Choroid plexus epithelial cell (primary cell): ENCODE measurements around the gene XKR7.
"Not testable (repeated sequence)": the region's sequence is repeated elsewhere in the genome, so short reads cannot be mapped to it uniquely, and the experiment has no call there.

Source experiments
- DNase-seq: peaks from one replicate; pipeline ENCODE4 v3.0.0-alpha.2; 2010; ENCODE audit warnings: low read depth
- H3K4me3 ChIP-seq: 2 replicates; pipeline ENCODE4 v1.5.1; 2011; ENCODE audit warnings: low read depth, mild to moderate bottlenecking, control low read depth, low read length, moderate library complexity
- TF ChIP-seq, protein P1 (sequence below): conservative IDR thresholded peaks from 2 replicates; pipeline ENCODE4 v1.5.1; 2011; ENCODE audit warnings: low read depth, mild to moderate bottlenecking, control low read depth, inconsistent platforms, low read length, moderate library complexity

XKR7 gene

GRCh38 chr20:31967830-31968249, at the start of gene XKR7:
Gene XKR7 (plus strand): TSS chr20:31968151. CDS start chr20:31968176, 25 bp downstream.
- TF ChIP-seq, protein P1, sequence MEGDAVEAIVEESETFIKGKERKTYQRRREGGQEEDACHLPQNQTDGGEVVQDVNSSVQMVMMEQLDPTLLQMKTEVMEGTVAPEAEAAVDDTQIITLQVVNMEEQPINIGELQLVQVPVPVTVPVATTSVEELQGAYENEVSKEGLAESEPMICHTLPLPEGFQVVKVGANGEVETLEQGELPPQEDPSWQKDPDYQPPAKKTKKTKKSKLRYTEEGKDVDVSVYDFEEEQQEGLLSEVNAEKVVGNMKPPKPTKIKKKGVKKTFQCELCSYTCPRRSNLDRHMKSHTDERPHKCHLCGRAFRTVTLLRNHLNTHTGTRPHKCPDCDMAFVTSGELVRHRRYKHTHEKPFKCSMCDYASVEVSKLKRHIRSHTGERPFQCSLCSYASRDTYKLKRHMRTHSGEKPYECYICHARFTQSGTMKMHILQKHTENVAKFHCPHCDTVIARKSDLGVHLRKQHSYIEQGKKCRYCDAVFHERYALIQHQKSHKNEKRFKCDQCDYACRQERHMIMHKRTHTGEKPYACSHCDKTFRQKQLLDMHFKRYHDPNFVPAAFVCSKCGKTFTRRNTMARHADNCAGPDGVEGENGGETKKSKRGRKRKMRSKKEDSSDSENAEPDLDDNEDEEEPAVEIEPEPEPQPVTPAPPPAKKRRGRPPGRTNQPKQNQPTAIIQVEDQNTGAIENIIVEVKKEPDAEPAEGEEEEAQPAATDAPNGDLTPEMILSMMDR, result no peak
- no peak for DNase-seq
- peak within 1 kb of the TSS; percentile 32 for H3K4me3 ChIP-seq

- TF ChIP-seq, protein P1, result no peak
- no peak for DNase-seq
- H3K4me3 ChIP-seq, result no peak overlapping the region
Measured at GRCh38 chr20:31918466-31919105, 49.4 kb upstream of the XKR7 start.

DNA sequence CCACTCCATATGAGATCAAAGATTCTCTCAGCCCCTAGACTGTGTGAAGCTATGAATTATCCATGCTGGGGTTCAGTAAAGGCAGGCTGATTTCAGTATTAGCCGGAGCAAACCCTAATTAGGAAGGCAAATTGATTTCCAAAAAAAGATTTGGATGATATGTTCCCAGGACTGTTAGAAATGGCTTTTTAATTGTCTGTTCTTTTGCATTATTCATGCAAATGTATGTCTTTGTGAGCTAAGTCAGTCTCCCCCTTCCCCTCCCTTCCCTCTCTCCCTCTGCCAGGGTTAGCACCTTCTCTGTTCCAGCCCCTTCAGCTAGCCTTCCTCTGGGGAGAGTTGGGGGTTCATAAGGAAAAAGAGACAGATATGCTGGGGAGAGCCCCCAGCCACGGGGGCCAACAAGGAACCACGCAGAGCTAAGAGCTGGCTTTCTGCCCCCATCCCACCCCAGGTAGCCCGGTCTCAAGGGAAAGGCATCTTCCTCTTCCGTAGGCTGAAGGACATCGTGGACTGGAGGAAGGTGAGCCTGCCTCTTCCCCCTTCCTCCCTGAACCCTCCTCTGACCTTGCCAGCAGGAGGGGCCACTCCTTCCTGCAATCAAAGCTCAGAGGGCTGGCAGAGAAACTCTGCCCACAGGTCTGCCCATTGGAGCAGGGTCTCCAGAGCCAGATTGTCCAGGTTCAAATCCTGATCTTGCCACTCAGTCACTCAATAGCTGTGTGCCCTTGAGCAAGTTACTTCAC, 48.4 kb upstream of the XKR7 start:
- no peak for DNase-seq
- no peak overlapping the region for H3K4me3 ChIP-seq
- TF ChIP-seq, protein P1, result no peak

DNA sequence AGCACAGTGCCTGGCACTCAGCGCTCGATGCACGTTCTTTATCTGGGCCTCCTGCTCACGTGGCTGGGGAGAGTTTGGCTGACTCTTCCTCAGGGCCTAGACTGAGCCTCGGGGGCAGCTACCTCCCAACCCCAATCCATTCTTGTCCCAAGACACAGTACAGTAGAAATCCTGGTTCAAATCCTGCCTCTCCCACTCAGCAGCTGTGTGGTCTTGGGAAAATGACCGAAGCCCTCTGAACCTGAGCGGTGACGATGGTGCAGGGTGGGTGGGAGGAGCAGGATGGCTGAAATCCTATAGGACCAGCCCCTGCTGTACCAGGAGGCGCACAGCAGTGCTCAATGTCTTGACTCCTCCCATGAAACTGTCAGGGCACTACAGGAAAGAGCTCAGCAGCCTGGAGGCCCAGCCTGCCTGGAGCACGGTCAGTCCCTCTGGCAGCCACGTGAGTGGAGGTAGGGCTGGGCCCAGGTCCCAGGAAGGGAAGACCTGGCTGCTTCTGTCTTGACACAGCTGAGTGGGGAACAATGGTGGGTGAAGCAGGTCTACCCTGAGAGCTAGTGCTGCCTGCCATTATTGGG, 47.6 kb upstream of the XKR7 start:
- TF ChIP-seq, protein P1, result no peak
- DNase-seq, result no peak
- no peak overlapping the region for H3K4me3 ChIP-seq

DNA sequence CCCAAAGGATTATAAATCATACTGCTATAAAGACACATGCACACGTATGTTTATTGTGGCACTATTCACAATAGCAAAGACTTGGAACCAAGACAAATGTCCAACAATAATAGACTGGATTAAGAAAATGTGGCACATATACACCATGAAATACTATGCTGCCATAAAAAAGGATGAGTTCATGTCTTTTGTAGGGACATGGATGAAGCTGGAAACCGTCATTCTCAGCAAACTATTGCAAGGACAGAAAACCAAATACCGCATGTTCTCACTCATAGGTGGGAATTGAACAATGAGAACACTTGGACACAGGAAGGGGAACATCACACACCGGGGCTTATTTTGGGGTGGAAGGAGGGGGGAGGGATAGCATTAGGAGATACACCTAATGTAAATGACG, 46.5 kb upstream of the XKR7 start:
- H3K4me3 ChIP-seq, DNase-seq: not testable (repeated sequence)

GRCh38 chr20:31922181-31922580, 45.8 kb upstream of the XKR7 start:
- H3K4me3 ChIP-seq, result no peak overlapping the region
- DNase-seq, result no peak
- TF ChIP-seq, protein P1, result no peak

DNA sequence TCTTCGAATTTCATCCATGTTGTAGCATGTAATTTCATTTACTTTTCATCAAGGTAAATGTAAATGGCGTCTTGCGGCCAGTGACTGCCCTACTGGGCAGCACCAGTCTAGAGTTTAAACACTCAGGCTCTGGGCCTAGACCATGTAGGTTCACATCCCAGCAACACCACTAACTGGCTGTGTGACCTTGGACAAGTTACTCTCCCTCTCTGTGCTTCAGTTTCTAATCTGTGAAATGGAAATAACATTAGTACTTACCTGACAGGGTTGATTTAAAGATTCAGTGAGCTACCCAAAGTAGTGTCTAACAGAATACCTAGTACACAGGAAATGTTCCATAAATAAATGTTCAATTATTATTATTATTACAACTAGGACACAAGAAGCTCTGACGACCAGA, 45.4 kb upstream of the XKR7 start:
- DNase-seq, result no peak
- TF ChIP-seq, protein P1, result no peak
- H3K4me3 ChIP-seq, result no peak overlapping the region
